Activated T-helper 1 cell treated with anti-CD3 and anti-CD28 coated beads, Interleukin-12 subunit alpha, Interleukin-12 subunit beta, Interleukin-2, Interleukin-4 antibody, amounts not matched to agents 30 ng/mL and 10 ng/mL and 1 ng/mL, durations not matched to agents 14 hours and 24 hours and 36 hours (primary cell): ENCODE data around the gene GALNT18. TPM values are rescaled to one million over a fixed set of nuclear protein-coding genes. Genes with fewer than 3 reads are reported as not detected.
A peak's percentile ranks its signal among the peaks of the same experiment; 100 is the strongest.

Experiments used
- DNase-seq: peaks from one replicate; pipeline ENCODE4 v3.0.0; 2021; ENCODE audit warnings: low spot score
- H3K27ac Mint-ChIP-seq: one replicate; pipeline ENCODE4 v1.8.0; 2021; ENCODE audit warnings: mild to moderate bottlenecking, mixed read lengths
- H3K27me3 Mint-ChIP-seq: one replicate; pipeline ENCODE4 v1.8.0; 2022; ENCODE audit warnings: mild to moderate bottlenecking, moderate library complexity, mixed read lengths; ENCODE audit not compliant: insufficient read depth
- H3K36me3 Mint-ChIP-seq: one replicate; pipeline ENCODE4 v1.8.0; 2021; ENCODE audit warnings: low read depth, mixed read lengths
- H3K4me1 Mint-ChIP-seq: one replicate; pipeline ENCODE4 v1.8.0; 2021; ENCODE audit warnings: low read depth, mixed read lengths
- H3K4me3 Mint-ChIP-seq: one replicate; pipeline ENCODE4 v1.8.0; 2021; ENCODE audit warnings: mild to moderate bottlenecking, moderate library complexity, mixed read lengths
- H3K9me3 Mint-ChIP-seq: one replicate; pipeline ENCODE4 v1.8.0; 2021; ENCODE audit warnings: mixed read lengths
- intact Hi-C: fragments of 100-400 bp; cut with micrococcal nuclease; formaldehyde crosslinking; loops from one replicate; pipeline ENCODE4 v1.15.1; 2024
- total RNA-seq: library from RNA; stranded (reverse); gene quantifications from 2 replicates; pipeline ENCODE4 v1.2.3, GENCODE V29; 2022

Gene GALNT18
- total RNA-seq = 5.3 and 5.7 TPM in 2 replicates

DNA sequence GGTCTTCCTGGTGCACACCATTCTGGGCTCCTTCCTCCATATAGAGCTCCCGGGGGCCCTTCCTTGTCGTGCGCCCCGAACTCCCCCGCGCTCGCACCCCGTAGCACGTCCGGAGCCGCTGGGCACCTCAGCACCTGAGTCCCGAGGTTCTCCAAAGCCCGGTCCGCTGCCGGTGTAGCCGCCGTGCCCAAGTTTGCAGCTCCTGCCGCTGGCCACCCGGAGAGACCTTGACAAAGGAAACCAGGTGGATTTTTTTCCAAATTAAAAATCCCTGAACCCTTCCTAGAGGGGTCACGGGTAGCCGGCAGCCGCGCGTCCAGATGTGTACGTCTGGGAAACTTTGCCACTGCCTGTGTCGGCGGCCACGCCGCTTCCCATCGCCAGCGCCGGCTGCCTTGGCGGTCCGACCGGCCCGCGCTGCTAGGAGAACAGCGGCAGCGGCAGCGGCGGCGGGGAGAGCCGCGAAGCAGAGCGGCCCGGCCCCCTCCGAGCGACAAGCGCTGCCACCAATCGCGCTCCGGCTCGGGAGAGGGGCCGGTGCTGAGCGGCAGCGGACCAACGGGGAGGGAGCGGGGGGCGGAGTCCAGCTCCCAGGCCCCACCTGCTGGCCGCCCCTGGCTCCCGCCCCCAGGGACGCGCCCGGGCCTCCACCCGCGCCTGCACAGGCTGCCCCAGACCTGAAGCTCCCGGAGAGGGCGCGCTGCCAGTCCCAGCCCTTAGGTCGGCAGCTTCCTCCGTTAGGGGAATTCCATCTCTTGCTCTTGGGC lies at the start of gene GALNT18:
TSS of gene GALNT18 (minus strand) at position 433 of the 767 bp plus-strand sequence.
- Mint-ChIP-seq H3K27ac (no peak within 1 kb of the TSS), H3K36me3 (peaks cover 2% of the 10 kb centered on the region), H3K27me3 (peaks cover 45% of the 10 kb centered on the region), H3K4me3 (peak within 1 kb of the TSS; percentile 87), H3K9me3 (no peaks in the 10 kb centered on the region), H3K4me1 (peaks cover 3% of the 10 kb centered on the region)
- intact Hi-C loops = loop anchor here (2.0 to 10.0 kb wide), 4 partner anchors 53 to 869 kb away; partner anchors contain the start of genes CTR9 and USP47
- peak; percentile 82 for DNase-seq

GRCh38 chr11:11670574-11670973 lies 48.8 kb upstream of the GALNT18 start:
- Mint-ChIP-seq H3K27me3 (peaks cover 9% of the 10 kb centered on the region), H3K36me3 (no peaks in the 10 kb centered on the region), H3K4me1 (no peaks in the 10 kb centered on the region), H3K9me3 (no peaks in the 10 kb centered on the region), H3K27ac (no peak overlapping the region), H3K4me3 (no peak overlapping the region)
- intact Hi-C loops = no loop called here
- DNase-seq = no peak

DNA sequence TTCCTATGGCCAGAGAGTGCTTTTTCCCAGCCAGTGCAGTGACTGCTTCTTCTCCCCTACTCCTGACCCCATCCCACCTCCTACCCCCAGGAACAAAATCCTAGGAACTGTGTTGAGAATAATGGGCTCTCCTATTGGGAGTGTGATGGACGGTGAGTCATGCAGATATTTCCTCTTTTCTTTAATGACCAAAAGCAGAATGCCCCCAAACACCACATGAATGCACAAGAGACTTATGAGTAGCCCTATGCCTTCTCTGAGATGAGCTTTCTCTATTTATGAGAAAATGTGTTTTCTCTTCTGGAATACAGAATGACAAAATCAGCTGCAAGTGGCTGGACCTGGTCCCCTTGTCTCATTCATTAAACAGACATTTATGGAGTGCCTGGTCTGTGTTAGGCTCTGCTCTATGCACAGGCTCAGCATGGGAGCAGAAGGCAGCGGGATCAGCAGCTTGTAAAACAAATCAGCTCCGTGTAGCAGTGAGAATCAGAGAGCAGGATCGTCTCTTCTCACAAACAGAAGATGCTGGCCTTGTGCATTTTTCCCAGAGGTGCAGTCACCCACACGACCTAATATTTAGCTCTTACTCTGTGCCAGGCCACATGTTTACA lies 47.5 kb upstream of the GALNT18 start:
- H3K36me3 Mint-ChIP-seq = no peaks in the 10 kb centered on the region
- intact Hi-C loops = no loop called here
- no peak for DNase-seq
- H3K4me3 Mint-ChIP-seq = no peak overlapping the region
- H3K9me3 Mint-ChIP-seq = no peaks in the 10 kb centered on the region
- H3K27me3 Mint-ChIP-seq = peaks cover 13% of the 10 kb centered on the region
- no peaks in the 10 kb centered on the region for H3K4me1 Mint-ChIP-seq
- no peak overlapping the region for H3K27ac Mint-ChIP-seq

GRCh38 chr11:11668781-11669180 lies 47.0 kb upstream of the GALNT18 start:
- Mint-ChIP-seq H3K27ac (no peak overlapping the region), H3K9me3 (no peaks in the 10 kb centered on the region), H3K4me3 (no peak overlapping the region), H3K4me1 (no peaks in the 10 kb centered on the region), H3K27me3 (peaks cover 16% of the 10 kb centered on the region), H3K36me3 (no peaks in the 10 kb centered on the region)
- intact Hi-C loops = no loop called here
- DNase-seq = no peak

DNA sequence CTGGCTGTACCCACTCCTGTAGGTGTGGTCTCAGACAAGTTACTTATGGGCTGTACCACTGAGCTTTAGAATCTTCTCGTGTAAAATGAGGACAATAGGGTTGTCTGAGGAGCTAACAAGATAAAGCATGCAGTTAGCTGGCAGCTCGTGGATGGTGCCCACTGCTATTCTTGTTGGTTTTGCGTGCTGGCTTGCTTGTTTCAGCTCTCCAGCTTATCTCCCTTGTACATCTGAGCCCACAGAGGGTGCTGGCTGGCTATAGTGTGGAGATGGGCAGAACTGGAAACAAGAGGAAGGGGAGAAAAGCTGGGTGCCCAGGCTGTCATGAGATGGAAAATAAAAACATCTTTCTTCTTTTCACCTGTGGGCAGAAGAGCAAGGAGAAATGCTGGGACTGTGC lies 46.5 kb upstream of the GALNT18 start:
- intact Hi-C loops = no loop called here
- Mint-ChIP-seq H3K27me3 (peaks cover 14% of the 10 kb centered on the region), H3K9me3 (no peaks in the 10 kb centered on the region), H3K36me3 (no peaks in the 10 kb centered on the region), H3K27ac (no peak overlapping the region), H3K4me1 (no peaks in the 10 kb centered on the region), H3K4me3 (no peak overlapping the region)
- DNase-seq = no peak

GRCh38 chr11:11667056-11667455 lies 45.3 kb upstream of the GALNT18 start:
- H3K4me1 Mint-ChIP-seq = no peaks in the 10 kb centered on the region
- peaks cover 14% of the 10 kb centered on the region for H3K27me3 Mint-ChIP-seq
- intact Hi-C loops = no loop called here
- H3K9me3 Mint-ChIP-seq = no peaks in the 10 kb centered on the region
- no peaks in the 10 kb centered on the region for H3K36me3 Mint-ChIP-seq
- no peak for DNase-seq
- no peak overlapping the region for H3K4me3 Mint-ChIP-seq
- H3K27ac Mint-ChIP-seq = no peak overlapping the region

GRCh38 chr11:11665407-11665806 lies 43.6 kb upstream of the GALNT18 start:
- DNase-seq = no peak
- Mint-ChIP-seq H3K9me3 (no peaks in the 10 kb centered on the region), H3K4me3 (no peak overlapping the region), H3K27ac (no peak overlapping the region), H3K4me1 (no peaks in the 10 kb centered on the region), H3K36me3 (no peaks in the 10 kb centered on the region), H3K27me3 (peaks cover 14% of the 10 kb centered on the region)
- intact Hi-C loops = no loop called here

GRCh38 chr11:11663907-11664306 lies 42.1 kb upstream of the GALNT18 start:
- no peak overlapping the region for H3K4me3 Mint-ChIP-seq
- H3K27me3 Mint-ChIP-seq = peaks cover 16% of the 10 kb centered on the region
- H3K4me1 Mint-ChIP-seq = no peaks in the 10 kb centered on the region

DNA sequence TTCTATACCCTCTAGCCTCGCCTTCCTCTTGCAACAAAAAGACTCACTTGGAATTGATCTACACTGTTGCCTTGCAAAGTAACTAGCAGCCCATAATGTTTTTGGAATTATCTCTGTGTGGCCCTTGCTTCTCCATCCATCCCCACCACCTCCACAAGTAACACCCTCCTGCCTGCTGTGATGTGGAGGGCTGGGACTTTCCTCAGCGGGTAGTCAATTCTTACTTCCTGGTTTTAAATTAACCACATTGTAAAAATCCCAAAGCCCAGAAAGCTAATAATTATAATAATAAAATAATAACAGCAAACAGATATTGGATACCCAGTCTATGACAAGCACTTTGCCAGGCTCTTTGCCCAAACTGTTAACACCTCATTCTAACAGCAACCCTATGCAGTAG lies 40.8 kb upstream of the GALNT18 start:
- no peaks in the 10 kb centered on the region for H3K4me1 Mint-ChIP-seq
- peaks cover 15% of the 10 kb centered on the region for H3K27me3 Mint-ChIP-seq
- intact Hi-C loops = no loop called here
- H3K36me3 Mint-ChIP-seq = no peaks in the 10 kb centered on the region
- no peak overlapping the region for H3K27ac Mint-ChIP-seq
- no peak overlapping the region for H3K4me3 Mint-ChIP-seq
- DNase-seq = no peak
- no peaks in the 10 kb centered on the region for H3K9me3 Mint-ChIP-seq

More at GRCh38 chr11:11663907-11664306, 42.1 kb upstream of the GALNT18 start:
- intact Hi-C loops = no loop called here
- Mint-ChIP-seq H3K36me3 (no peaks in the 10 kb centered on the region), H3K9me3 (no peaks in the 10 kb centered on the region), H3K27ac (no peak overlapping the region)
- no peak for DNase-seq

GRCh38 chr11:11661326-11662040 lies 39.7 kb upstream of the GALNT18 start:
- Mint-ChIP-seq H3K36me3 (no peaks in the 10 kb centered on the region), H3K4me3 (no peak overlapping the region), H3K27me3 (peaks cover 12% of the 10 kb centered on the region), H3K4me1 (no peaks in the 10 kb centered on the region), H3K9me3 (no peaks in the 10 kb centered on the region), H3K27ac (no peak overlapping the region)
- intact Hi-C loops = no loop called here
- no peak for DNase-seq

DNA sequence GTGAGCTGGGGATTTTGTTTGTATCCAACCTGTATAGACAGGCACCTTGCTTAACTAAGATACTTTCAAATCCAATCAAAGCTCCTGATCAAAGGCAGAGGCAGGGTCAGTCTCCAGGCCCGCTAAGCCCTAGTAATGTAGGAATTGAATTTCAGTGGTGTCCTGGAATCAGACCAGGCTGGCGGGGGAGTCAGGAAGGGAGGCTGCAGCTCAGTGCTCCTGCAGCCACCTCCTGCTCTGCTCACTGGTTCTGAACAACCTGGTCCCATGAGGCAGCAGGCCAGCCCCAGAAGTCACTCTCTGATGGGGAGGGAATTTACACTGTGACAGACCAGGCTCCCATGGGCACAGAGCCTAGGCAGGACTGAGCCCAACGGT lies 38.5 kb upstream of the GALNT18 start:
- intact Hi-C loops = no loop called here
- H3K27me3 Mint-ChIP-seq = peaks cover 15% of the 10 kb centered on the region

GRCh38 chr11:11659567-11660362 lies 38.0 kb upstream of the GALNT18 start:
- intact Hi-C loops = no loop called here
- no peaks in the 10 kb centered on the region for H3K9me3 Mint-ChIP-seq
- DNase-seq = no peak
- no peaks in the 10 kb centered on the region for H3K36me3 Mint-ChIP-seq
- no peaks in the 10 kb centered on the region for H3K4me1 Mint-ChIP-seq
- no peak overlapping the region for H3K27ac Mint-ChIP-seq
- H3K4me3 Mint-ChIP-seq = no peak overlapping the region
- peaks cover 20% of the 10 kb centered on the region for H3K27me3 Mint-ChIP-seq

More for the DNA sequence above, 38.5 kb upstream of the GALNT18 start:
- DNase-seq = no peak
- H3K4me3 Mint-ChIP-seq = no peak overlapping the region
- no peaks in the 10 kb centered on the region for H3K4me1 Mint-ChIP-seq
- no peaks in the 10 kb centered on the region for H3K9me3 Mint-ChIP-seq
- H3K36me3 Mint-ChIP-seq = no peaks in the 10 kb centered on the region
- no peak overlapping the region for H3K27ac Mint-ChIP-seq
